B cell (primary cell): Measurements from ENCODE around the gene NDUFAF2. TPM values are rescaled to one million over a fixed set of nuclear protein-coding genes. Genes with fewer than 3 reads are reported as not detected.
A peak's percentile ranks its signal among the peaks of the same experiment; 100 is the strongest.

ENCODE experiments used
- ATAC-seq: fragments of 200-7000 bp; cut with Tn5 transposase; one replicate; pipeline ENCODE4 v1.10.0; 2021; ENCODE audit warnings: low read depth, mild to moderate bottlenecking, moderate number of reproducible peaks, moderate library complexity
- CTCF ChIA-PET: fragments of 350-600 bp; sonication (Branson Sonifier 250); formaldehyde crosslinking; loops from one replicate; lab custom pipeline; 2021; ENCODE audit warnings: antibody characterized with exemption, inconsistent platforms; lab: Charles Lee
- POLR2A ChIA-PET: fragments of 350-600 bp; sonication (Branson Sonifier 250); formaldehyde crosslinking; loops from one replicate; lab custom pipeline; 2021; ENCODE audit warnings: antibody characterized with exemption; lab: Charles Lee
- DNase-seq: peaks from one replicate; pipeline ENCODE4 v3.0.0; 2013
- H2AFZ ChIP-seq: 2 replicates; pipeline ENCODE4 v1.6.1; 2012; ENCODE audit warnings: mild to moderate bottlenecking, low read depth, low read length; ENCODE audit not compliant: insufficient read depth, poor library complexity, severe bottlenecking
- H3K27ac ChIP-seq, 2 donors: 1 replicate in 1 of 2; 2 replicates in 1 of 2; pipeline ENCODE4 v1.5.1; 2012 to 2013; ENCODE audit warnings: low read length in 2 of 2, mild to moderate bottlenecking in 2 of 2, moderate library complexity in 1 of 2
- H3K27me3 ChIP-seq, 4 experiments: fragments of 200-600 bp in 1 of 4; sonication (generic) in 1 of 4; replicated peaks in 1 of 4; 1 replicate in 2 of 4; 2 replicates in 2 of 4; pipeline versions ENCODE4 v1.6.1 to v1.7.0; 2013 to 2016; ENCODE audit warnings: low read length in 3 of 4, mild to moderate bottlenecking in 2 of 4, mixed read lengths in 1 of 4, moderate library complexity in 1 of 4; ENCODE audit not compliant: insufficient read depth in 4 of 4, control insufficient read depth in 3 of 4; ENCODE audit errors: control extremely low read depth in 1 of 4
- H3K36me3 ChIP-seq, 2 experiments: replicated peaks in 1 of 2; 1 replicate in 1 of 2; 2 replicates in 1 of 2; pipeline versions ENCODE4 v1.6.1 to v1.7.1; 2013; ENCODE audit warnings: low read length in 1 of 2; ENCODE audit not compliant: insufficient read depth in 2 of 2, control insufficient read depth in 1 of 2; ENCODE audit errors: control extremely low read depth in 1 of 2, extremely low read depth in 1 of 2
- H3K4me1 ChIP-seq, 2 donors: fragments of 200-600 bp in 1 of 2; sonication (generic) in 1 of 2; 1 replicate in 1 of 2; 2 replicates in 1 of 2; pipeline versions ENCODE4 v1.5.1 to v1.6.1; 2013 to 2017; ENCODE audit warnings: low read length in 2 of 2; ENCODE audit not compliant: control insufficient read depth in 2 of 2, insufficient read depth in 2 of 2
- H3K4me2 ChIP-seq: replicated peaks from 2 replicates; pipeline ENCODE3; 2012; ENCODE audit warnings: mild to moderate bottlenecking, low read depth, low read length; ENCODE audit not compliant: poor library complexity, severe bottlenecking
- H3K4me3 ChIP-seq, 5 experiments: fragments of 200-600 bp in 1 of 5; sonication (generic) in 1 of 5; 1 replicate in 3 of 5; 2 replicates in 2 of 5; pipeline versions ENCODE4 v1.5.1 to v1.7.0; 2011 to 2016; ENCODE audit warnings: low read length in 4 of 5, mild to moderate bottlenecking in 4 of 5, low read depth in 2 of 5, control low read depth in 1 of 5, moderate library complexity in 1 of 5; ENCODE audit not compliant: insufficient read depth in 1 of 5; ENCODE audit errors: control extremely low read depth in 1 of 5, extremely low read depth in 1 of 5
- H3K79me2 ChIP-seq: fragments of 200-600 bp; sonication (generic); one replicate; pipeline ENCODE4 v1.6.0; 2016; ENCODE audit warnings: low read length; ENCODE audit not compliant: control insufficient read depth, insufficient read depth
- H3K9ac ChIP-seq: fragments of 200-600 bp; sonication (generic); 2 replicates; pipeline ENCODE4 v1.6.1; 2017; ENCODE audit warnings: mild to moderate bottlenecking, low read length, moderate library complexity
- H3K9me3 ChIP-seq, 3 donors: one replicate each; pipeline versions ENCODE4 v1.6.1 to v1.7.1; 2013; ENCODE audit warnings: low read length in 2 of 3; ENCODE audit not compliant: control insufficient read depth in 2 of 3, insufficient read depth in 1 of 3; ENCODE audit errors: control extremely low read depth in 1 of 3
- H4K20me1 ChIP-seq: 2 replicates; pipeline ENCODE4 v1.6.0; 2012; ENCODE audit warnings: mild to moderate bottlenecking, low read length; ENCODE audit not compliant: insufficient read depth, control insufficient read depth, poor library complexity, severe bottlenecking
- H3K27ac Mint-ChIP-seq: one replicate; pipeline ENCODE4 v1.8.0; 2021; ENCODE audit warnings: mixed read lengths
- H3K27me3 Mint-ChIP-seq: one replicate; pipeline ENCODE4 v1.8.0; 2021; ENCODE audit warnings: mixed read lengths
- H3K4me1 Mint-ChIP-seq: one replicate; pipeline ENCODE4 v1.8.0; 2021; ENCODE audit warnings: mixed read lengths
- H3K4me3 Mint-ChIP-seq: one replicate; pipeline ENCODE4 v1.8.0; 2021; ENCODE audit warnings: mixed read lengths
- H3K9me3 Mint-ChIP-seq: one replicate; pipeline ENCODE4 v1.8.0; 2022; ENCODE audit warnings: mixed read lengths; ENCODE audit not compliant: insufficient read depth
- EZH2 ChIP-seq: IDR thresholded peaks from 2 replicates; pipeline ENCODE4 v1.6.1; 2012; ENCODE audit warnings: borderline replicate concordance, low read depth, mild to moderate bottlenecking, moderate library complexity, low read length; ENCODE audit not compliant: insufficient read depth, poor library complexity, severe bottlenecking
- WGBS: methylation state at CpG from one replicate; pipeline ENCODE4 v1.1.5; 2013; ENCODE audit warnings: missing lambda C conversion rate; ENCODE audit not compliant: insufficient coverage; 5-methylcytosine and 5-hydroxymethylcytosine counted together
- intact Hi-C: fragments of 100-400 bp; cut with micrococcal nuclease; formaldehyde crosslinking; loops from one replicate; pipeline ENCODE4 v1.10.0; 2022
- polyA plus RNA-seq: library from polyadenylated mRNA; depleted of rRNA; stranded (reverse); fragments of >200 nt; gene quantifications from 2 replicates; pipeline ENCODE4 v1.2.3, GENCODE V29; 2012
- total RNA-seq, 2 donors: library from RNA; stranded (reverse); fragments of 120-200 nt in 1 of 2; gene quantifications; 1 replicate in 1 of 2; 2 replicates in 1 of 2; pipeline versions ENCODE4 v1.2.3 to v1.2.4, GENCODE V29; 2013 to 2022
- TF ChIP-seq, protein P1 (sequence below): fragments of 200-600 bp; IDR thresholded peaks from one replicate; pipeline ENCODE4 v1.8.0; 2022; ENCODE audit warnings: antibody characterized with exemption, mild to moderate bottlenecking

Gene NDUFAF2
- total and polyA plus RNA-seq, 2 donors (not counting 1 experiment from before 2014, with no cell fraction given), result 6.3 to 9.7 TPM

DNA sequence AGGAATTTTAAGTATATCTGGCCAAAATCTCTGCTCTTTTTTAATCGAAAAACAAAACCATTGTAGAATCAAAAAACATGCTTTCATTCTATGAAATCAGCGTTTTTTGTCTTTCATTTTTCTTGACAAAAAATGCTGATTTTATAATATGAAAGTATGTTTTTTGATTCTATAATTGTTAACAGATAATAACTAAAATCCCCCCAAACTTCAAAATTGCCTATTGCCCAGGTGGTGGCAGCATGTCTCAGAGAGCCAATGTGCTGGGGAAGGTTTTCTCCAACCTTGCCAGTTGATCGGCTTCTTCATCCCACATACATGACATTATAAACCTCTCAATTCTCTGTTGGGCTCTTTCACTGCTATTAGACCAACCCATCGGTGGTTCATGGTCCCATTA, 222.4 kb downstream of the NDUFAF2 start:
- peaks cover 0 to 5% (median 0%) of the 10 kb centered on the region in 3 donors for H3K9me3 ChIP-seq
- Mint-ChIP-seq H3K9me3 (no peaks in the 10 kb centered on the region), H3K27me3 (no peaks in the 10 kb centered on the region), H3K27ac (no peak overlapping the region), H3K4me3 (no peak overlapping the region), H3K4me1 (peaks cover 13% of the 10 kb centered on the region)
- H3K4me3 ChIP-seq, result no peak overlapping the region
- H3K36me3 ChIP-seq, result no peaks in the 10 kb centered on the region
- no peak for TF ChIP-seq EZH2
- TF ChIP-seq, protein P1, sequence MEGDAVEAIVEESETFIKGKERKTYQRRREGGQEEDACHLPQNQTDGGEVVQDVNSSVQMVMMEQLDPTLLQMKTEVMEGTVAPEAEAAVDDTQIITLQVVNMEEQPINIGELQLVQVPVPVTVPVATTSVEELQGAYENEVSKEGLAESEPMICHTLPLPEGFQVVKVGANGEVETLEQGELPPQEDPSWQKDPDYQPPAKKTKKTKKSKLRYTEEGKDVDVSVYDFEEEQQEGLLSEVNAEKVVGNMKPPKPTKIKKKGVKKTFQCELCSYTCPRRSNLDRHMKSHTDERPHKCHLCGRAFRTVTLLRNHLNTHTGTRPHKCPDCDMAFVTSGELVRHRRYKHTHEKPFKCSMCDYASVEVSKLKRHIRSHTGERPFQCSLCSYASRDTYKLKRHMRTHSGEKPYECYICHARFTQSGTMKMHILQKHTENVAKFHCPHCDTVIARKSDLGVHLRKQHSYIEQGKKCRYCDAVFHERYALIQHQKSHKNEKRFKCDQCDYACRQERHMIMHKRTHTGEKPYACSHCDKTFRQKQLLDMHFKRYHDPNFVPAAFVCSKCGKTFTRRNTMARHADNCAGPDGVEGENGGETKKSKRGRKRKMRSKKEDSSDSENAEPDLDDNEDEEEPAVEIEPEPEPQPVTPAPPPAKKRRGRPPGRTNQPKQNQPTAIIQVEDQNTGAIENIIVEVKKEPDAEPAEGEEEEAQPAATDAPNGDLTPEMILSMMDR, result no peak
- peaks cover 8 to 10% of the 10 kb centered on the region in 2 donors for H3K4me1 ChIP-seq
- ATAC-seq, result no peak
- no peak overlapping the region for H2AFZ ChIP-seq
- peak; percentile 12 for DNase-seq
- H3K9ac ChIP-seq, result no peak overlapping the region
- no peaks in the 10 kb centered on the region for H3K27me3 ChIP-seq
- intact Hi-C loops, result loop anchor here (2.0 kb wide), 1 partner anchor 491 kb away; no protein-coding TSS in a partner anchor
- no peak overlapping the region for H3K4me2 ChIP-seq
- H3K27ac ChIP-seq, result no peak overlapping the region
- H3K79me2 ChIP-seq, result no peaks in the 10 kb centered on the region
- WGBS, result 27% methylated on average over 2 of the region's 4 CpGs
- no peaks in the 10 kb centered on the region for H4K20me1 ChIP-seq
- POLR2A ChIA-PET, result no interaction called here
- CTCF ChIA-PET, result interaction anchor here (1.0 to 4.2 kb wide), 2 partner anchors 11 to 491 kb away, joined by 3 to 13 read pairs; no protein-coding TSS in a partner anchor

DNA sequence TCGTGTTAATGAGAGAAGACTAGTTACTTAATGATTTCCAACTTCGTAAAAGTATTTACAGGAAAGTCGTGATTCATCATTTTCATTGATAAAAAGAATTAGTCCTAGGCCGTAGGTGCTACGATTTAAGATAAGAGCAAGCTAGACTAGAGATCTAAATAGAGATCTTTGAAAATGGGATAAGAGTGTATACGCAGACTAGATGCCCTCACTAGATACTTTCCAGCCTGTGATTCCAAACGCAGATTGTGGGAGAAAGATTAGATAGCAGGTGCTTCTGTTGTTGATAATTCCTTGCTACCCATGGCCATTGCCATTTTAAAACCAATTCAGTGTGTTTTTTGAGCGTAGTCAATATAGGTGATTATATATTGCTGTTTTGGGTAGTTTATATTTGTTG, 223.9 kb downstream of the NDUFAF2 start:
- ATAC-seq (no peak), DNase-seq (no peak)
- Mint-ChIP-seq H3K4me1 (peaks cover 3% of the 10 kb centered on the region), H3K4me3 (no peak overlapping the region), H3K27me3 (no peaks in the 10 kb centered on the region), H3K9me3 (no peaks in the 10 kb centered on the region), H3K27ac (no peak overlapping the region)
- TF ChIP-seq EZH2, result no peak
- TF ChIP-seq, protein P1, result no peak
- H3K79me2 ChIP-seq, result no peaks in the 10 kb centered on the region
- H3K4me3 ChIP-seq, result no peak overlapping the region
- CTCF ChIA-PET, result interaction anchor here (0.6 to 4.2 kb wide), 2 partner anchors 486 to 490 kb away, joined by 3 to 13 read pairs; no protein-coding TSS in a partner anchor
- no peak overlapping the region for H3K4me2 ChIP-seq
- no peaks in the 10 kb centered on the region for H3K27me3 ChIP-seq
- no peaks in the 10 kb centered on the region for H3K9me3 ChIP-seq
- H3K27ac ChIP-seq, result no peak overlapping the region
- POLR2A ChIA-PET, result no interaction called here
- intact Hi-C loops, result no loop called here
- H3K4me1 ChIP-seq, result no peaks in the 10 kb centered on the region
- H3K9ac ChIP-seq, result no peak overlapping the region
- H3K36me3 ChIP-seq, result no peaks in the 10 kb centered on the region
- WGBS, result 95% methylated on average over 5 of the region's 8 CpGs
- no peaks in the 10 kb centered on the region for H4K20me1 ChIP-seq
- no peak overlapping the region for H2AFZ ChIP-seq
